ENCODE data around the gene TEAD4. TPM values are rescaled to one million over a fixed set of nuclear protein-coding genes. Genes with fewer than 3 reads are reported as not detected.

TEAD4 gene
- total and polyA plus RNA-seq, 2 experiments from 2014 or later, result 68.1 to 145 TPM

DNA sequence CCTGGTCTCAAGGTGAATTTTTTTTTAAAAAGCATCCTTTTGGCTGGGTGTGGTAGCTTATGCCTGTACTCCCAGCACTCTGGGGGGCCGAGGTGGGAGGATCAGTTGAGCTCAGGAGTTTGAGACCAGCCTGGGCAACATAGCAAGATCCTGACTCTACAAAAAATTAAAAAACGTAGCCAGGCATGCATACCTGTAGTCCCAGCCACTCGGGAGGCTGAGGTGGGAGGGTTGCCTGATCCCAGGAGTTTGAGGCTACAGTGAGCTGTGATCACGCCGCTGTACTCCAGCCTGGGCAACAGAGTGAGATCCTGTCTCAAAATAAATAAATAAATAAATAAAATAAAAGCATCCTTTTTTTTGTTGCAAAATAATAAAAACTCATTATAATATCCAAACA lies 130.4 kb downstream of the TEAD4 start (continued):
- TF ChIP-seq POLR2AphosphoS5 (IDR thresholded peaks at IDR 0.05; ENCODE audit: low read depth), result no peak
- no peak for TF ChIP-seq NANOG (IDR thresholded peaks at IDR 0.05; ENCODE audit: borderline replicate concordance)

Small RNA genes lying within 50 kb of the gene (small RNA-seq; reads per million reads assigned to genes)
- gene RNU6-1315P (ENCODE audit: low replicate concordance), result not detected

Other genes with a start within 250 kb of the TEAD4 start
- 203 and 223 TPM in 2 replicates for gene FKBP4, start 164.4 kb upstream of the TEAD4 start, total RNA-seq (2014; rRNA removed; shearing (Covaris generic))
- 117 and 126 TPM in 2 replicates for gene FKBP4, start 164.4 kb upstream of the TEAD4 start, polyA plus RNA-seq (2016; fragmentation: Nextera tagmentation; extraction: Ambion mirVana)
- gene ITFG2, start 146.7 kb upstream of the TEAD4 start, total RNA-seq (2014; rRNA removed; shearing (Covaris generic)), result 17.3 and 19.8 TPM in 2 replicates
- 32.6 and 41.2 TPM in 2 replicates for gene ITFG2, start 146.7 kb upstream of the TEAD4 start, polyA plus RNA-seq (2016; fragmentation: Nextera tagmentation; extraction: Ambion mirVana)
- not detected in 2 replicates for gene NRIP2, start 124.4 kb upstream of the TEAD4 start, total RNA-seq (2014; rRNA removed; shearing (Covaris generic))
- 0.40 and 0.66 TPM in 2 replicates for gene NRIP2, start 124.4 kb upstream of the TEAD4 start, polyA plus RNA-seq (2016; fragmentation: Nextera tagmentation; extraction: Ambion mirVana)
- not detected in 2 replicates for gene TEX52, start 102.4 kb upstream of the TEAD4 start, total RNA-seq (2014; rRNA removed; shearing (Covaris generic))
- not detected in 2 replicates for gene TEX52, start 102.4 kb upstream of the TEAD4 start, polyA plus RNA-seq (2016; fragmentation: Nextera tagmentation; extraction: Ambion mirVana)
- gene FOXM1, start 82.2 kb upstream of the TEAD4 start, total RNA-seq (2014; rRNA removed; shearing (Covaris generic)), result 73.4 and 98.1 TPM in 2 replicates
- 24.1 and 31.0 TPM in 2 replicates for gene FOXM1, start 82.2 kb upstream of the TEAD4 start, polyA plus RNA-seq (2016; fragmentation: Nextera tagmentation; extraction: Ambion mirVana)
- gene RHNO1, start 82.2 kb upstream of the TEAD4 start, total RNA-seq (2014; rRNA removed; shearing (Covaris generic)), result 56.4 and 80.4 TPM in 2 replicates
- 63.8 and 71.1 TPM in 2 replicates for gene RHNO1, start 82.2 kb upstream of the TEAD4 start, polyA plus RNA-seq (2016; fragmentation: Nextera tagmentation; extraction: Ambion mirVana)
- 17.5 and 18.8 TPM in 2 replicates for gene TULP3, start 68.5 kb upstream of the TEAD4 start, total RNA-seq (2014; rRNA removed; shearing (Covaris generic))
- 11.6 and 15.1 TPM in 2 replicates for gene TULP3, start 68.5 kb upstream of the TEAD4 start, polyA plus RNA-seq (2016; fragmentation: Nextera tagmentation; extraction: Ambion mirVana)
- 17.2 and 31.5 TPM in 2 replicates for gene TSPAN9, start 118.0 kb downstream of the TEAD4 start, total RNA-seq (2014; rRNA removed; shearing (Covaris generic))
- 5.1 and 6.0 TPM in 2 replicates for gene TSPAN9, start 118.0 kb downstream of the TEAD4 start, polyA plus RNA-seq (2016; fragmentation: Nextera tagmentation; extraction: Ambion mirVana)